ENCODE measurements around the gene MAP2K6. TPM values are rescaled to one million over a fixed set of nuclear protein-coding genes. Genes with fewer than 3 reads are reported as not detected.

Gene MAP2K6
- total RNA-seq, 2 experiments from 2014 or later = 10.3 to 27.6 TPM

DNA sequence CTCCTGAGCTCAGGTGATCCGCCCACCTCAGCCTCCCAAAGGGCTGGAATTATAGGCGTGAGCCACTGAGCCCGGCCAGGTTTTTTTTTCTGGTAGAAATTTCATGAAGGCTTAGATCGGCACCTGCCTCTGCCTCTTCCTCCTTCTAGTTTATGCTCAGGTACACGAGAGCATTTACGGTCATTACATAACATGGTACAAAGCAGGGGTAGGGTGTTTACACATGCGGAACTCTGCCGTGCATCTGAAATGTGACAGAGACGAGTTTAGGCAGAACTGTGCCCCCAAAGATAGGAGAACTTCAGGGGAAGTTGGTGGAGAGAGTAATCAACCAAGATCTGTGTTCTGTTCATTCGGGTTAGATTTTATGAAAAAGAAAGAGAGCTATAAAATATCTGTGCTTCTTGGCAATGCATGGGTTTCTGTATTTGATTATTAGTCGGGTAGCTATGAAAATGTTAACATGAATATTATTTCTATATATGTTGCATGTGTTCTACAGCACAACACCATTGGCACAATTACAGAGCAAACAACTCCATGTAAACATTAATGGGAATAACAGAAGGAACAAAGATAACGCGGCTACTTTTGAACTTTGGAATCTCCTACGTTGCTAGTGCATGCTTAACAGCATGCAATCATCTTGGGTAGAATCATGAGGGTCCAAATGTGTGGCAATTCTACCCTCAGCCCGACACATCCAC is 23.5 kb upstream of the MAP2K6 start:
- intact Hi-C loops (cut with micrococcal nuclease; ENCODE audit: unreplicated experiment) = loop anchor here (5.0 kb wide), 1 partner anchor 54 kb away; no protein-coding TSS in a partner anchor
- Histone ChIP-seq H3K27ac (ENCODE audit: low read depth, low read length, poor library complexity, severe bottlenecking) (no peak overlapping the region), H2AFZ (ENCODE audit: low read length) (no peak overlapping the region), H3K4me2 (ENCODE audit: low read length) (no peak overlapping the region), H3K4me3 (ENCODE audit: low read depth, low read length, poor library complexity, severe bottlenecking) (no peak overlapping the region), H3K36me3 (ENCODE audit: insufficient read depth, low read length) (no peaks in the 10 kb centered on the region), H3K79me2 (ENCODE audit: insufficient read depth, low read depth, low read length) (no peaks in the 10 kb centered on the region), H4K20me1 (ENCODE audit: insufficient read depth, low read length) (no peaks in the 10 kb centered on the region), H3K9me3 (ENCODE audit: low read length) (no peaks in the 10 kb centered on the region), H3K9me2 (ENCODE audit: insufficient read depth, low read length) (no peaks in the 10 kb centered on the region), H3K4me1 (ENCODE audit: insufficient read depth, low read length, poor library complexity, severe bottlenecking) (no peaks in the 10 kb centered on the region)
- no TSS peak for BruUV-seq (replicated peaks)
- TF ChIP-seq, protein P1, sequence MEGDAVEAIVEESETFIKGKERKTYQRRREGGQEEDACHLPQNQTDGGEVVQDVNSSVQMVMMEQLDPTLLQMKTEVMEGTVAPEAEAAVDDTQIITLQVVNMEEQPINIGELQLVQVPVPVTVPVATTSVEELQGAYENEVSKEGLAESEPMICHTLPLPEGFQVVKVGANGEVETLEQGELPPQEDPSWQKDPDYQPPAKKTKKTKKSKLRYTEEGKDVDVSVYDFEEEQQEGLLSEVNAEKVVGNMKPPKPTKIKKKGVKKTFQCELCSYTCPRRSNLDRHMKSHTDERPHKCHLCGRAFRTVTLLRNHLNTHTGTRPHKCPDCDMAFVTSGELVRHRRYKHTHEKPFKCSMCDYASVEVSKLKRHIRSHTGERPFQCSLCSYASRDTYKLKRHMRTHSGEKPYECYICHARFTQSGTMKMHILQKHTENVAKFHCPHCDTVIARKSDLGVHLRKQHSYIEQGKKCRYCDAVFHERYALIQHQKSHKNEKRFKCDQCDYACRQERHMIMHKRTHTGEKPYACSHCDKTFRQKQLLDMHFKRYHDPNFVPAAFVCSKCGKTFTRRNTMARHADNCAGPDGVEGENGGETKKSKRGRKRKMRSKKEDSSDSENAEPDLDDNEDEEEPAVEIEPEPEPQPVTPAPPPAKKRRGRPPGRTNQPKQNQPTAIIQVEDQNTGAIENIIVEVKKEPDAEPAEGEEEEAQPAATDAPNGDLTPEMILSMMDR (conservative IDR thresholded peaks at IDR 0.05; ENCODE audit: low read length) = no peak
- TF ChIP-seq EZH2phosphoT487 (IDR thresholded peaks at IDR 0.05; ENCODE audit: borderline replicate concordance, low read depth, low read length) = no peak
- CTCF ChIA-PET (ENCODE audit: unreplicated experiment) = no interaction called here
- no peak for DNase-seq (ENCODE audit: low spot score)
- POLR2A ChIA-PET = no interaction called here

DNA sequence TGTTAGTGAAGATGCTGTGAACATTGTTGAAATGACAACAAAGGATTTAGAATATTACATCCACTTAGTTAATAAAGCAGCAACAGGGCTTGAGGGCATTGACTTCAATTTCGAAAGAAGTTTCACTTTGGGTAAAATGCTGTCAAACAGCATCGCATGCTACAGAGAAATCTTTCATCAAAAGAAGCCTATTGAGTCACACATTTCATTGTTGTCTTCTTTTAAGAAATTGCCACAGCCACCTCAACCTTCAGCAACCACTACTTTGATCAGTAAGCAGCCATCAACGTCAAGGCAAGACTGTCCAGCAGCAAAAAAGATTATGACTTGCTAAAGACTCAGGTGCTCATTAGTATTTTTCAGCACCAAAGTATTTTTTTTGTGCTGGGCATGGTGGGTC is 13.2 kb upstream of the MAP2K6 start:
- POLR2A ChIA-PET = no interaction called here
- no TSS peak for BruUV-seq (replicated peaks)
- Histone ChIP-seq H3K79me2 (ENCODE audit: insufficient read depth, low read depth, low read length) (no peaks in the 10 kb centered on the region), H3K27ac (ENCODE audit: low read depth, low read length, poor library complexity, severe bottlenecking) (no peak overlapping the region), H2AFZ (ENCODE audit: low read length) (no peak overlapping the region), H3K36me3 (ENCODE audit: insufficient read depth, low read length) (no peaks in the 10 kb centered on the region), H3K4me1 (ENCODE audit: insufficient read depth, low read length, poor library complexity, severe bottlenecking) (no peaks in the 10 kb centered on the region), H3K9me2 (ENCODE audit: insufficient read depth, low read length) (no peaks in the 10 kb centered on the region), H3K4me3 (ENCODE audit: low read depth, low read length, poor library complexity, severe bottlenecking) (no peak overlapping the region), H3K4me2 (ENCODE audit: low read length) (no peak overlapping the region), H4K20me1 (ENCODE audit: insufficient read depth, low read length) (no peaks in the 10 kb centered on the region), H3K9me3 (ENCODE audit: low read length) (no peaks in the 10 kb centered on the region)
- intact Hi-C loops (cut with micrococcal nuclease; ENCODE audit: unreplicated experiment) = no loop called here
- CTCF ChIA-PET (ENCODE audit: unreplicated experiment) = no interaction called here
- TF ChIP-seq, protein P1 (conservative IDR thresholded peaks at IDR 0.05; ENCODE audit: low read length) = no peak
- TF ChIP-seq EZH2phosphoT487 (IDR thresholded peaks at IDR 0.05; ENCODE audit: borderline replicate concordance, low read depth, low read length) = no peak
- no peak for DNase-seq (ENCODE audit: low spot score)

- no peak for DNase-seq (ENCODE audit: low spot score)
- ChIA-PET POLR2A (interaction anchor here (0.7 kb wide), 1 partner anchor 132 kb away, joined by 5 read pairs; no protein-coding TSS in a partner anchor), CTCF (ENCODE audit: unreplicated experiment) (no interaction called here)
- BruUV-seq (replicated peaks) = no TSS peak
- H3K4me1 ChIP-seq (ENCODE audit: insufficient read depth, low read length, poor library complexity, severe bottlenecking) = no peaks in the 10 kb centered on the region
- no peaks in the 10 kb centered on the region for H3K79me2 ChIP-seq (ENCODE audit: insufficient read depth, low read depth, low read length)
- no peaks in the 10 kb centered on the region for H4K20me1 ChIP-seq (ENCODE audit: insufficient read depth, low read length)
- no peak overlapping the region for H3K4me2 ChIP-seq (ENCODE audit: low read length)
- H3K27ac ChIP-seq (ENCODE audit: low read depth, low read length, poor library complexity, severe bottlenecking) = no peak overlapping the region
- H3K9me2 ChIP-seq (ENCODE audit: insufficient read depth, low read length) = no peaks in the 10 kb centered on the region
- intact Hi-C loops (cut with micrococcal nuclease; ENCODE audit: unreplicated experiment) = no loop called here
- no peaks in the 10 kb centered on the region for H3K36me3 ChIP-seq (ENCODE audit: insufficient read depth, low read length)
- no peak overlapping the region for H3K4me3 ChIP-seq (ENCODE audit: low read depth, low read length, poor library complexity, severe bottlenecking)
- no peak overlapping the region for H2AFZ ChIP-seq (ENCODE audit: low read length)
- H3K9me3 ChIP-seq (ENCODE audit: low read length) = no peaks in the 10 kb centered on the region
- TF ChIP-seq EZH2phosphoT487 (IDR thresholded peaks at IDR 0.05; ENCODE audit: borderline replicate concordance, low read depth, low read length) = no peak
- TF ChIP-seq, protein P1 (conservative IDR thresholded peaks at IDR 0.05; ENCODE audit: low read length) = no peak
Observed at GRCh38 chr17:69402052-69402451, 12.4 kb upstream of the MAP2K6 start.

Measured in OCI-LY7 (cell line).